ENCODE data around the gene UBALD2.
"Not testable (repeated sequence)": the region's sequence is repeated elsewhere in the genome, so short reads cannot be mapped to it uniquely, and the experiment has no call there.

UBALD2 gene

GRCh38 chr17:76266244-76266938 is 1.2 kb downstream of the UBALD2 start:
- DNase-seq = peak; percentile 19

- DNase-seq = no peak
Observed at GRCh38 chr17:76267051-76267576, 2.0 kb downstream of the UBALD2 start.

GRCh38 chr17:76267581-76268001 is 2.4 kb downstream of the UBALD2 start:
- DNase-seq = not testable (repeated sequence)

- DNase-seq = no peak
Observed at GRCh38 chr17:76268015-76268749, 3.0 kb downstream of the UBALD2 start.

GRCh38 chr17:76268991-76269981 is 4.1 kb downstream of the UBALD2 start:
- DNase-seq = no peak

GRCh38 chr17:76270127-76270592 is 5.0 kb downstream of the UBALD2 start:
- no peak for DNase-seq

GRCh38 chr17:76270770-76271668 is 5.9 kb downstream of the UBALD2 start:
- no peak for DNase-seq

- no peak for DNase-seq
Observed at GRCh38 chr17:76271669-76272540, 6.8 kb downstream of the UBALD2 start.

- DNase-seq = no peak
Observed at GRCh38 chr17:76272541-76273444, 7.6 kb downstream of the UBALD2 start.

GRCh38 chr17:76273445-76274111 is 8.4 kb downstream of the UBALD2 start:
- no peak for DNase-seq

- no peak for DNase-seq
Observed at GRCh38 chr17:76274112-76274956, 9.2 kb downstream of the UBALD2 start.

GRCh38 chr17:76275382-76276068 is 10.4 kb downstream of the UBALD2 start:
- no peak for DNase-seq

- no peak for DNase-seq
Observed at GRCh38 chr17:76276069-76276431, 10.9 kb downstream of the UBALD2 start.

- DNase-seq = no peak
Observed at GRCh38 chr17:76276461-76277299, 11.5 kb downstream of the UBALD2 start.

- DNase-seq = no peak
Observed at GRCh38 chr17:76277300-76278267, 12.4 kb downstream of the UBALD2 start.

Measured in NCI-H146 (cell line).